Liver (tissue), 3 donors: ENCODE data around the gene H2AZ2.

Source experiments
- FOXA1 ChIP-seq: IDR thresholded peaks from 2 replicates; pipeline ENCODE4 v1.6.1; 2016; ENCODE audit warnings: antibody characterized with exemption
- FOXA2 ChIP-seq: IDR thresholded peaks from 2 replicates; pipeline ENCODE4 v1.6.1; 2016; ENCODE audit warnings: antibody characterized with exemption
- RAD21 ChIP-seq, 2 donors: IDR thresholded peaks; 2 replicates each; pipeline ENCODE4 v1.6.1; 2016; ENCODE audit warnings: antibody characterized with exemption in 2 of 2, mild to moderate bottlenecking in 2 of 2
- SP1 ChIP-seq: IDR thresholded peaks from 2 replicates; pipeline ENCODE4 v1.6.1; 2018; ENCODE audit warnings: antibody characterized with exemption, mild to moderate bottlenecking
- TAF1 ChIP-seq: conservative IDR thresholded peaks from 2 replicates; pipeline ENCODE4 v1.6.1; 2016; ENCODE audit warnings: antibody characterized with exemption, mild to moderate bottlenecking
- YY1 ChIP-seq: IDR thresholded peaks from 2 replicates; pipeline ENCODE4 v1.6.1; 2016; ENCODE audit warnings: antibody characterized with exemption, mild to moderate bottlenecking
- TF ChIP-seq, protein P1 (sequence below): fragments of 150-350 bp; IDR thresholded peaks from 2 replicates; pipeline ENCODE4 v1.5.1; 2017; ENCODE audit warnings: improper control_type of control experiment, low read depth, low read length; ENCODE audit not compliant: missing input control
- donor health status: healthy.
- donor health status: healthy.

DNA sequence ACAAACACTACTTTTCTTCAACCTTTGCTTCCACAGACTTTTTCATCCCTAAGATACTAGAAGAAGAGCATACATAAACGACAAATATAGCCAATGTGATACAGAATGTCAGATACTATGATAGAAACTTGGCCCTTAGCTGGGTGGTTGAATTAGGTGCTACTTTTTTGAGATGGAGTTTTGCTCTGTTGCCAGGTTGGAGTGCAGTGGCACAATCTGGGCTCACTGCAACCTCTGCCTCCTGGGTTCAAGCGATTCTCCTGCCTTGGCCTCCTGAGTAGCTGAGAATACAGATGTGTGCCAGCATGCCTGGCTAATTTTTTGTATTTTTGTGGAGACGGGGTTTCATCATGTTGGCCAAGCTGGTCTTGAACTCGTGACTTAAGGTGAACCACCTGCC, 47.9 kb downstream of the H2AZ2 start:
- TF ChIP-seq SP1 = no peak
- TF ChIP-seq, protein P1, sequence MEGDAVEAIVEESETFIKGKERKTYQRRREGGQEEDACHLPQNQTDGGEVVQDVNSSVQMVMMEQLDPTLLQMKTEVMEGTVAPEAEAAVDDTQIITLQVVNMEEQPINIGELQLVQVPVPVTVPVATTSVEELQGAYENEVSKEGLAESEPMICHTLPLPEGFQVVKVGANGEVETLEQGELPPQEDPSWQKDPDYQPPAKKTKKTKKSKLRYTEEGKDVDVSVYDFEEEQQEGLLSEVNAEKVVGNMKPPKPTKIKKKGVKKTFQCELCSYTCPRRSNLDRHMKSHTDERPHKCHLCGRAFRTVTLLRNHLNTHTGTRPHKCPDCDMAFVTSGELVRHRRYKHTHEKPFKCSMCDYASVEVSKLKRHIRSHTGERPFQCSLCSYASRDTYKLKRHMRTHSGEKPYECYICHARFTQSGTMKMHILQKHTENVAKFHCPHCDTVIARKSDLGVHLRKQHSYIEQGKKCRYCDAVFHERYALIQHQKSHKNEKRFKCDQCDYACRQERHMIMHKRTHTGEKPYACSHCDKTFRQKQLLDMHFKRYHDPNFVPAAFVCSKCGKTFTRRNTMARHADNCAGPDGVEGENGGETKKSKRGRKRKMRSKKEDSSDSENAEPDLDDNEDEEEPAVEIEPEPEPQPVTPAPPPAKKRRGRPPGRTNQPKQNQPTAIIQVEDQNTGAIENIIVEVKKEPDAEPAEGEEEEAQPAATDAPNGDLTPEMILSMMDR = no peak
- TF ChIP-seq TAF1 = no peak
- no peak for TF ChIP-seq RAD21 (IDR thresholded peaks at IDR 0.05)
- TF ChIP-seq YY1 = no peak
- no peak for TF ChIP-seq FOXA1
- TF ChIP-seq FOXA2 = no peak
